ENCODE results near the gene EPHA5. TPM values are rescaled to one million over a fixed set of nuclear protein-coding genes. Genes with fewer than 3 reads are reported as not detected.

Gene EPHA5
- total RNA-seq, 1 experiment from 2014 or later = 15.2 TPM

DNA sequence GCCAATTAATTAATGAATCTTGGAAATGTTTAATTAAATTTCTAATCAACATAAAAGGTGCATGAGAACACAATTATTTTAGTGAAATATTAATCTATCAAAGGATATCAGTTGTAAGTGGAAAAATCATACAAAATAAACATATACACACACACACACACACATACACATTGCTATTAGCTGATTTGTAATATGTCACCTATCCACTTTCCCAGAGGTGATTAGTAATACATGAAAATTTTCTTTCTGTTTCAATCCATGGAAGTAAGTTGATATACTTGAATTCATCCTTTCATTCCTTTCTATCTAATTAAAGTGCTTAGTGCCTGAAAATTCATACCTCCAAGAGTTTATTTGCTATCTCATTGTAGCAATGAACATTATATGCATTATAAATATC is 213.7 kb downstream of the EPHA5 start:
- H3K4me3 ChIP-seq = no peak overlapping the region
- no peak for DNase-seq
- H3K36me3 ChIP-seq = no peaks in the 10 kb centered on the region; the same call in 1 of the 2 replicates
- no peaks in the 10 kb centered on the region for H3K27me3 ChIP-seq
- H3K9me3 ChIP-seq = no peaks in the 10 kb centered on the region

DNA sequence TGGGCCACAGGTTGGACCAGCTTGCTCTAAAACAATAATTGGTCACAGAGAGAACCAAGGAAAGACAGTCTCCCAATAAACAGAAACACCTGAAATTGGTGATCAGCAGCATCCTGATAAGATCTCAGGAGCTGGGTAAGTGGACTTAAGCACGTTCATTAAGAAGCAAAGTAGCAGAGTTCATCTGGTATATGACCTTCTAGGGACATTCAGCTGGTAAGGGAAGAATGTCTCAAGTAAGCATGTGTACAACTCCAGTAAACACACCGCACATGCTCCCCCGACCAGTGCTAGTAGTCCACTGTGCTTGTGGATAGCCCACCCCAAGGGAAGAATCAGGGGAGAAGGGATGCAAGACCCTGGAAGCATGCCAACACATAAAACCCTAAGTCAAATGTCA is 216.9 kb downstream of the EPHA5 start:
- Histone ChIP-seq H3K9me3 (no peaks in the 10 kb centered on the region), H3K4me3 (no peak overlapping the region), H3K27me3 (no peaks in the 10 kb centered on the region), H3K36me3 (peaks cover 3% of the 10 kb centered on the region)
- no peak for DNase-seq

DNA sequence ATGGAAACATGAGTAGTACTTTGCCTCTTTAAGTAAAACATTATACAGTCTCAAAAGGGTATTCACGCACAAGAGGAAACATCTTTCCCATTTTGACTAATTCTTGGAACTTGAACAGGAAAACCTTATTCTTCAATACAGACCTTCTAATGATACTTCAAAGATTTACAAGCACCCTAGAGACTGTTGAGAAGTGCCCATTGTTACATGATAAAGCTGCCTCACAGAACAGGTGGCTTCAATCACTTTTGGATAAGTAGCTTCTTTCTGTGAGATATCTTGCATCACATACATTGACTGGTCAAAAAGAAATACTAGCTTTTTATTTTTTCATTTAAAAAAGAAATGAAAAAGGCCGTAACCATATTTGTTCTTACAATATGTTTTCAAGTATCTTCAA is 219.4 kb downstream of the EPHA5 start:
- H3K9me3 ChIP-seq = no peaks in the 10 kb centered on the region
- no peak overlapping the region for H3K4me3 ChIP-seq
- DNase-seq = no peak
- H3K36me3 ChIP-seq = peaks cover 3% of the 10 kb centered on the region
- H3K27me3 ChIP-seq = no peaks in the 10 kb centered on the region

DNA sequence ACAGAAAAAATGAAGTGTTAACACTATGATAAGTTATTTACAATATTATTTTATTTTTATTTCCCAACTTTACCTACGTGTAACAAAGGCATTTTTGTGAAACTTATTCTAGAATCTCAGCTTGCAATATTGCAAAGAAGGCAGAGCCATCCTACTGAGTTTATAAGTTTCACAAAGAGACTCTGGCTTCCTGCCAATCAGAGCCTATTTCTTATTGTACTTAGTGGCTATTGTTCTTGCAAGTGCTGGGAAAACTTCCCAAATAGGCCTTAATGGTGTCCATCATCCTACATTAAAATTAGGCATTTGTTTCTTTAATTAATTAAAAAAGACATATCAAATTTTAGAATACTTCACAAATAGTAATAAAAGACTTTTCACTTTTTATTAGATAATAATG is 233.2 kb downstream of the EPHA5 start:
- peaks cover 2% of the 10 kb centered on the region; the same call in 1 of the 2 replicates for H3K36me3 ChIP-seq
- no peak overlapping the region for H3K4me3 ChIP-seq
- no peaks in the 10 kb centered on the region for H3K9me3 ChIP-seq
- DNase-seq = no peak
- H3K27me3 ChIP-seq = no peaks in the 10 kb centered on the region

DNA sequence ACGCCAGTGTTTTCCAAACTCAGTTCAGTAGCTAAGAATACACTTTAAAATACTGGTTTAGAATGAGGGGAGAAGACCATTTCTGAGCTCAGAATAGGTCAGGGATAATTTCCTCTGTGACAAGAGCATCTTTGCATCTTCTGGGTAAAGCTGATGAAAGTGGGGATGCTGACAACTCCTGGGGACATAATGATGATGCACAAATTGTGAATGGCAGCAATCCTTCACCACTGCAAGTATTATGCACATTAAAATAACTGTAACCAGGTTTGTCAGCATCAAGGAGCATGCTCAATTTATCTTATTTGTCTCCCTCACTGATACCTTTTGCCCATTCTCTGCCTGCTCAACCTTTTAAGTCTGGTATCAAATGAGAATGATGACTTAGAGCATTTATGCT is 248.2 kb downstream of the EPHA5 start:
- no peaks in the 10 kb centered on the region for H3K9me3 ChIP-seq

DNA sequence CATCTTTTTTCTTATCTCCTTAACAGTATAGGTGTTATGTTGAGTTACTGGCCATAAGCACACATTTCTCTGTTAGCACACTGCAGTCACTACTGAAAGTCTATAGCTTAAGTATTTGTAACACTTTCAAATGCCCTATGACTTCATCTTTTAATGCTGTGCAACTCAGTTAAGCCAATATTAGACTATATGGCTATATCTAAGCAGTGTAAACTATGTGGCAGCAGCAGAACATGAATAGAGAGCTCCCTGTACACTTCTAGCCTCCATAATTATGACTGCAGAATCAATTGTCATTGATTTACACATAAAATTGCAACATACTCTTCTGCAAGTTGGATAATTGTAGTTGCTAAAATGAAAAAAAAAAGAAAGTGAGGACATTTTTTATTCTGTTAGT is 250.3 kb downstream of the EPHA5 start:
- H3K4me3 ChIP-seq = no peak overlapping the region
- no peaks in the 10 kb centered on the region for H3K9me3 ChIP-seq
- H3K36me3 ChIP-seq = peaks cover 15% of the 10 kb centered on the region
- H3K27me3 ChIP-seq = no peaks in the 10 kb centered on the region
- DNase-seq = no peak

More for the DNA sequence above, 248.2 kb downstream of the EPHA5 start:
- Histone ChIP-seq H3K36me3 (peaks cover 20% of the 10 kb centered on the region), H3K4me3 (no peak overlapping the region), H3K27me3 (no peaks in the 10 kb centered on the region)
- no peak for DNase-seq

DNA sequence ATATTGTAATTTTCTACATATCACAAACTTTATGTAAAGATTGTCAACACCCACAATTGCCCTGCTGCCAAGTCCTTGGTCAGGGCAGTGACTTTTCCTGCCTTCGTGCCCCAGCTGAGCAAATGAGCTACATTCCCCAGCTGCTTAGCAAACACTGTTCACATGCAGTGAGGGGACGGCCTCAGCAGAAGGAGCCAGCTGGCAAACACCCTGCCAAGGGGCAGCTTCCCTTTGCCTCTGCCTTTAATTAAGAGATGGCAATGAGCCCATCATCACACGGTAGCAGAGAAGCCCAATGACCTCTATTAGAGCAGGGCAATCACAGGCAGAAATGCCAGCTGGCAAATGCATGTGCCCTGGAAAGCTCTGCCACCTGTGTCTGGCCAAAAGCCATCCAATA is 253.4 kb downstream of the EPHA5 start:
- Histone ChIP-seq H3K9me3 (no peaks in the 10 kb centered on the region), H3K4me3 (no peak overlapping the region), H3K36me3 (peaks cover 35% of the 10 kb centered on the region), H3K27me3 (no peaks in the 10 kb centered on the region)
- peak; percentile 88 for DNase-seq

DNA sequence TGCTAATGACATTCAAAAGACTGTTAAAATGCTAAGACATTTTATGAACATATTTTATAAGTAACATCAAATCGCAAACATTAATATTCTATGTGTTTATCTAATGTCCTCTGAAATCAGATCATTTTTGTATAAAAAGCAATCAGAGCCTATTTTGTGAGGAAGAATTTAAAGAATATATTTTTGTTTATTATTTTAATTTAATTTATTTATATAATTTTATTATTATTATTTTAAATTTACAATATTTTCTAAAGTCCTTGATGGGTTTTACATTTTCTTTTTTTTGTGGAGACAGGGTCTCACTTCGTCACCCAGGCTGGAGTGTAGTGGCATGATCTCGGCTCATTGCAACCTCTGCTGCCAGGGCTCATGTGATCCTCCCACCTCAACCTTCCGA is 262.8 kb downstream of the EPHA5 start:
- no peaks in the 10 kb centered on the region for H3K27me3 ChIP-seq
- H3K4me3 ChIP-seq = no peak overlapping the region
- no peak for DNase-seq
- H3K9me3 ChIP-seq = no peaks in the 10 kb centered on the region
- peaks cover 36% of the 10 kb centered on the region for H3K36me3 ChIP-seq

DNA sequence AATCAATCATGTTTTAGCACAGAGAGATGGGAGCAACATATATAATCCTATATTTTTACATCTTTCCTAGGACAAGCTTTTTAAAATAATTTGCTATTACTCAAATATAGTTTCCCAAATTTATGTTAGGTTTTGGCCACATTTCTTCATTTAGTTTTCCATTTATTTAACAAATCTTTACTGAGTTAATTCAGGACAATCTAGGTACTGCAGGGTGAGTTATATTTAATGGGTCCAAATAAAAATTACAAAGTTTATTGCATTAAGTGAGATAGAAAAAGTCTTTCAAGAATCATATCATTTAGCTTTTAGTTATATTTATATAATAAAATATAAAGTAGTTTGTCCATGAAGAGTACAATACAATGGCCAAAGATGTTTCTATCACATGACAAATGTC is 269.2 kb downstream of the EPHA5 start:
- H3K4me3 ChIP-seq = no peak overlapping the region
- H3K9me3 ChIP-seq = no peaks in the 10 kb centered on the region; the same call in 1 of the 2 replicates
- H3K36me3 ChIP-seq = peaks cover 51% of the 10 kb centered on the region
- no peak for DNase-seq
- H3K27me3 ChIP-seq = no peaks in the 10 kb centered on the region

DNA sequence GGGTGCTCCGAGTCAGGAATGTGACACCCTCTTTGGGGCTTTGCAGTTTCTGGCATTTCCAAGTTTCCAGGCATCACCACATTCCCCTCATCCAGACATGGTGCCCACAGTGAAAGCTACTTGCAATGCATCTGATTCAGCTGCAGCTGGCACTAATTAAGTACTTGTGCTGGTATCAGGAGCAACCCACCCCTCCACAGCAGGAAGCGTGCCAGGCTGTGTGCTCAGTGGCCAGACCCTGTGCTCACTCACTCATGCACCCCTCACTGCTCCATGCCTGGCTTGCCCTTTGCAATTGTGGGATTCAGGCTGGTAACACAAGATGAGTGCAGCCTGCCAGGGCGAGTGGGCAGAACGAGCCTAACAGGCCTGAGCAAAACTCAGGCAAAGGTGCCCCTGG is 271.2 kb downstream of the EPHA5 start:
- Histone ChIP-seq H3K4me3 (no peak overlapping the region), H3K9me3 (peaks cover 2% of the 10 kb centered on the region; the same call in 1 of the 2 replicates), H3K27me3 (no peaks in the 10 kb centered on the region), H3K36me3 (peaks cover 65% of the 10 kb centered on the region)
- no peak for DNase-seq

DNA sequence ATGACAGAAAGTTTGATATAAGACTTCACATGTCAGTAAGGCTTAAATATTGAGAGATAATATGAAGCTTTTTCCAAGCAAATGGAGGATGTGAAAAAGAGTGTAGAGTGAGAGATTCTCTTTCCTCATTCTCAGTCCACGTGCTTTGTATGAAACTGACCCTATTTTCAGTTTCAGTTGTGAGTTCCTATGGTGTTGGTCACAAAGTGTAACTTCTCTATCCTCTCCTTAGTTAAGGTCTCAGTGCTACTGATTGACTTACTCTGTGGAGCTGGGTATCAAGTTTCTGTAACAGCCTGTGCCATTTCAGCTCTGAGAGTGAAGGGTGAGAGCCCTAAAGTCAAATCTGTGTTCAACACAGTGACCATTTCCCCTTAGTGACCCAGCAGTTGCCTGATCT is 277.2 kb downstream of the EPHA5 start:
- H3K27me3 ChIP-seq = no peaks in the 10 kb centered on the region
- H3K4me3 ChIP-seq = no peak overlapping the region
- DNase-seq = no peak
- 0 out of 2 replicates have a peak, but pooled peaks cover 2% of the 10 kb centered on the region for H3K9me3 ChIP-seq
- H3K36me3 ChIP-seq = peaks cover 34% of the 10 kb centered on the region

DNA sequence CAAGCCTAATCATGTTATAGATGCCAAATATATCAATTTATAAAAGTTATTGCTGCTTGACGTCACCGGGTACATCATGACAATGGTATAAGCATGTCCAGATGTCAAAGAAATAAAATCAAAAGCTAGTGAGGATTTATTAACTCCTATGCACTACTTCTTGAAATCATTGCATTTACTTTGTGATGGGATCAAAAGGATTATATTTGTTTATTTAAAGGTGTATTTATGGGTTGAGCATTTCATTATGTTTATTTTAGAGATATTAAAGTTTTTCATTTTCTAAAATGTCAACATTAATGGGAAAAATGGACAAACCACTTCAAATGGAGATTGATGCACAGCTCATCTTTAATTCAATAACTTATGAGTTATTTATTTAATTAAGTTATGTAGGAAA is 277.8 kb downstream of the EPHA5 start:
- DNase-seq = no peak
- Histone ChIP-seq H3K9me3 (0 out of 2 replicates have a peak, but pooled peaks cover 2% of the 10 kb centered on the region), H3K4me3 (no peak overlapping the region), H3K36me3 (peaks cover 29% of the 10 kb centered on the region), H3K27me3 (no peaks in the 10 kb centered on the region)

DNA sequence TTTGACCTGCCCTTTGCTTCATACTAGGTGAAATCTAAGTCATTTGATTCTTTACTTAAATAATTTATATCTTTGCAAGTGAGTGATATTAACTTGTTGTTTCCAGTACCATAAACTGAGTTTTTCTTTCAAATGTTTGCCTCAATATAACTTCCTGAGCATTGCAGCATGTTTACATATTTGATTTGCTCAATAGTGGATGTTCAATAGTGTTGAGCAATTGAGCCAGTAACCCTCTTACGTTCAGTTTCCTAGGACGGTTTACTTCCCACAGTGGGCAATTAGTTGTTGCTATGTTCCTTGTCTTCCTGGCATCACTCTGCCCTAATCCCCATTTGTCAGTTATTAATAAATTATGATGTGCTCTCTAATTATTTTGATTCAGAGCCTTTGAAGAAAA is 278.5 kb downstream of the EPHA5 start:
- DNase-seq = no peak
- H3K27me3 ChIP-seq = no peaks in the 10 kb centered on the region
- H3K4me3 ChIP-seq = no peak overlapping the region
- 0 out of 2 replicates have a peak, but pooled peaks cover 2% of the 10 kb centered on the region for H3K9me3 ChIP-seq
- peaks cover 29% of the 10 kb centered on the region for H3K36me3 ChIP-seq

DNA sequence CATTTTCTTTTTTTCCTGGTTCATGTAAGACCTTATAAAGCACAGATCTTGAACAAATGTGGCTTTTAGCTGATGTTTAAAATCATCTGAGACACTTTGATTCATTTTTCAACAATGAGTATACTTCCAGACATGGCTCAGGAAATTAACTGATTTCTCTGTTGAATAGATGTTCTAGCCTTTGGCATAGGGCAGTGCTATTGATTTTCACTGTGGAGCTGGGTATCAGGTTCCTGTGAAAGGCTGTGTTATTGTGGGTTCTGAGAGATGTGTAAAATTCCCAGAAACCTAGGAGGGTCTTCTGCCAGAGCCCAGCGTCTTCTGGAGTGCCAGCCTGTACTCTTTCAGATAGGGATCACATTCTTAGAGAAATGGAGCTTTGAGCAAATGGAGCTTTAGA is 278.9 kb downstream of the EPHA5 start:
- DNase-seq = no peak
- no peak overlapping the region for H3K4me3 ChIP-seq
- peaks cover 28% of the 10 kb centered on the region for H3K36me3 ChIP-seq
- 0 out of 2 replicates have a peak, but pooled peaks cover 2% of the 10 kb centered on the region for H3K9me3 ChIP-seq
- H3K27me3 ChIP-seq = no peaks in the 10 kb centered on the region

DNA sequence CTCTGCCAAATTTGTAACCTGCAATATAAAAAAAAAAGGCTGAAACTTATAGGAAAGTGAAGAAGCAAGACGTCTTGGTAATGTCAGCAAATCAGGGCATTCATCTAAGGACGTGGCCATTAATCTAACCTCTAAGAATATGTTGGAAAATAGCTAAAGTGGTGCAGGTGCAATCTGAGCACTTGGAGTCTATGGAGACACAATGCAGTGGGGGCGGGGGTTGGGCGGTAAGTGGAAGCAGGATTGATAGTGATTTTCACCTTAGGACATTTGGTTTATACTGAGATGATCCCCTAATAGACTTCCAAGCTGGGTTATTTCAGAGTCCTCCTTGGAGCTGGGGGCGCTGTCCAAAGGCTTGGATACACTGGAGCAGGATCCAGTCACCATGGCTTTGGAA is 283.4 kb downstream of the EPHA5 start:
- no peak for DNase-seq
- Histone ChIP-seq H3K27me3 (no peaks in the 10 kb centered on the region), H3K9me3 (no peaks in the 10 kb centered on the region), H3K36me3 (peaks cover 17% of the 10 kb centered on the region), H3K4me3 (no peak overlapping the region)

DNA sequence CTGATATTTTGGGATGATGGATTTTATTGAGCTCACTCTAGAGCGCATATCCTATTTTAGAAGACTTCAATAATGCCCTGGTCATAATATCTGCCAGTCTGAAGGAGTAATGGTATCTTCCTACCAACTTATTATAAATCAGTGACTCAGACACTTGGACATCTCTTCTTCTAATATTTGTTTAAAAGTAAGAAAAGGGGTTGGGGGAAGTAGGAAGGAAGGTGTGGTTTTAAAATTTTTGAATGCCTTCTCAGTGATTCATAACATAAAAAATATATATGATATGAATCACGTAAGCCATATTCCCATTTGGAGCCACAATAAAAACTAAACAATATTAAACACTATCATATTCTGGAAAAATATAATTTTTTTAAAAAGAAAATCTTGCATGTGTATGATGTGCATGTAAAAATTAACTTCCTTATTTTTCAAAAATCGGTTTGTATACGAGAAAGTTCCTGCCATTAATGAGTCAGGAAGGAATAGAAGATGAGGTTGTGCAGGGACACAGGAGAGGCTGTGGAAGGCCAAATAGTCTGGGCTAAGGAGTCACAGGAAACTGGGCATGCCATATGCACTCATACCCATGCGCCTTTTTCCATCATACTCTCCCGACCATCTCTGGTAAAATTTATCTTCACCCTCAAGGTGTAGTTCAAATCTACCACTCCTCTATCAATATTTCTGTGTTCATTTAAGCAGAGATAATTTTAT is 286.5 kb downstream of the EPHA5 start:
- H3K4me3 ChIP-seq = no peak overlapping the region
- peak; percentile 30 for DNase-seq
- no peaks in the 10 kb centered on the region for H3K9me3 ChIP-seq
- H3K27me3 ChIP-seq = no peaks in the 10 kb centered on the region
- H3K36me3 ChIP-seq = peaks cover 17% of the 10 kb centered on the region

DNA sequence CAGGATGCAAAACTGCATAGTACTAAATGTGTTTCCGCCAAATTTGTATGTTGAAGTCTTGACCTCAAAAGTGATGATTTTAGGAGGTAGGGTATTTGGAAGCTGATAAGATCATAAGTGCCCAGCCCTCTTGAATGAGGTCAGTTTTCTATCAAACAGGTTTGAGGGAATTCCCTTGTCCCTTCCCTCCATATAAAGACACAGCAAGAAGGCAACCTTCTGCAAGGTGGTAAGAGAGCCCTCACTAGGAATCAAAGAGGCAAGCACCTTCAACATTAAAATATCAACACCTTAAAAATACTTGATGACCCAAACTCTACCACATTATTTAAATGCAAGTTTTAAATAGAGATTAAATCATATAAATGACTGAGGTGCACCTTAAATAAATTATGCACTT is 288.6 kb downstream of the EPHA5 start:
- Histone ChIP-seq H3K36me3 (peaks cover 17% of the 10 kb centered on the region), H3K4me3 (no peak overlapping the region), H3K27me3 (no peaks in the 10 kb centered on the region), H3K9me3 (no peaks in the 10 kb centered on the region)
- DNase-seq = no peak

DNA sequence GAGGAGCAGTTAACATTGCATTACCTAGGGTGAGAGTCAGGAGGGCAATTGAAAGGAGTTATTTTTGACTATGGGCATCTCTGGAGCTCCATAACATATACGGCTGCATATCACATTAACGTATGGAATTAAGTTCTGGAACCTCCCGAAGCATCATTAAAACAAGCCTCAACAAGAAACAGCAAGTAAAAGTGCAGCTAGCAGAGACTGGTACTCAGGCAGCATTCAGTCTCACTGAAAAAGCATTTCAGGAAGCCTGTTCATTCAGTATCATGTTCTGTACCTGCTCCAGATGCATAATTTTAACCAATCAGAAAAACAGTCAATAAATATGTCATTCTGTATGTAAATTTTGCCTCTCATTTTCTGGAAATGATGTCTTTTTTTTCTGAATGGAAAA is 299.6 kb downstream of the EPHA5 start:
- DNase-seq = no peak
- H3K9me3 ChIP-seq = no peaks in the 10 kb centered on the region
- no peak overlapping the region for H3K4me3 ChIP-seq
- no peaks in the 10 kb centered on the region for H3K27me3 ChIP-seq
- H3K36me3 ChIP-seq = peaks cover 9% of the 10 kb centered on the region
